Liver (tissue), 9 donors: ENCODE results near the gene RNF214. TPM values are rescaled to one million over a fixed set of nuclear protein-coding genes. Genes with fewer than 3 reads are reported as not detected.

Source experiments
- DNase-seq: peaks from one replicate; pipeline ENCODE4 v3.0.0-alpha.2; 2017; ENCODE audit warnings: low spot score
- H3K27ac ChIP-seq, 2 donors: one replicate each; pipeline ENCODE4 v1.7.0; 2013; ENCODE audit warnings: inconsistent platforms in 2 of 2, low read length in 2 of 2, control low read depth in 1 of 2, low read depth in 1 of 2, mild to moderate bottlenecking in 1 of 2
- H3K27me3 ChIP-seq, 4 donors: one replicate each; pipeline versions ENCODE4 v1.6.1 to v1.7.0; 2013; ENCODE audit warnings: low read length in 3 of 4, inconsistent platforms in 1 of 4, mild to moderate bottlenecking in 1 of 4, moderate library complexity in 1 of 4; ENCODE audit not compliant: control insufficient read depth in 4 of 4, insufficient read depth in 4 of 4
- H3K36me3 ChIP-seq, 4 donors: one replicate each; pipeline versions ENCODE4 v1.6.1 to v1.7.0; 2013; ENCODE audit warnings: low read length in 3 of 4, mild to moderate bottlenecking in 3 of 4, low read depth in 1 of 4, moderate library complexity in 1 of 4; ENCODE audit not compliant: control insufficient read depth in 4 of 4, insufficient read depth in 3 of 4
- H3K4me1 ChIP-seq, 4 donors: one replicate each; pipeline versions ENCODE4 v1.6.1 to v1.7.0; 2013; ENCODE audit warnings: low read length in 3 of 4, mild to moderate bottlenecking in 3 of 4, moderate library complexity in 1 of 4; ENCODE audit not compliant: control insufficient read depth in 4 of 4, insufficient read depth in 4 of 4
- H3K4me3 ChIP-seq, 3 donors: one replicate each; pipeline versions ENCODE4 v1.6.1 to v1.7.0; 2013; ENCODE audit warnings: low read length in 3 of 3, control low read depth in 1 of 3, low read depth in 1 of 3, mild to moderate bottlenecking in 1 of 3
- H3K9ac ChIP-seq, 2 donors: one replicate each; pipeline ENCODE4 v1.7.0; 2013; ENCODE audit warnings: low read length in 2 of 2, mild to moderate bottlenecking in 2 of 2, moderate library complexity in 2 of 2, control low read depth in 1 of 2, low read depth in 1 of 2
- H3K9me3 ChIP-seq, 4 donors: one replicate each; pipeline versions ENCODE4 v1.6.1 to v1.7.0; 2013; ENCODE audit warnings: low read length in 3 of 4; ENCODE audit not compliant: control insufficient read depth in 4 of 4
- ATF3 ChIP-seq: IDR thresholded peaks from 2 replicates; pipeline ENCODE4 v1.6.1; 2016; ENCODE audit warnings: antibody characterized with exemption
- FOXA1 ChIP-seq: IDR thresholded peaks from 2 replicates; pipeline ENCODE4 v1.6.1; 2016; ENCODE audit warnings: antibody characterized with exemption
- FOXA2 ChIP-seq: IDR thresholded peaks from 2 replicates; pipeline ENCODE4 v1.6.1; 2016; ENCODE audit warnings: antibody characterized with exemption
- GABPA ChIP-seq, 2 donors: IDR thresholded peaks in 1 of 2; conservative IDR thresholded peaks in 1 of 2; 2 replicates each; pipeline ENCODE4 v1.6.1; 2016; ENCODE audit warnings: antibody characterized with exemption in 2 of 2, mild to moderate bottlenecking in 1 of 2, moderate library complexity in 1 of 2
- JUND ChIP-seq, 2 donors: IDR thresholded peaks; 2 replicates each; pipeline ENCODE4 v1.6.1; 2016; ENCODE audit warnings: antibody characterized with exemption in 2 of 2
- MAX ChIP-seq: IDR thresholded peaks from 2 replicates; pipeline ENCODE4 v1.6.1; 2016; ENCODE audit warnings: antibody characterized with exemption
- RAD21 ChIP-seq, 2 donors: IDR thresholded peaks; 2 replicates each; pipeline ENCODE4 v1.6.1; 2016; ENCODE audit warnings: antibody characterized with exemption in 2 of 2, mild to moderate bottlenecking in 2 of 2
- REST ChIP-seq: IDR thresholded peaks from 2 replicates; pipeline ENCODE4 v1.6.1; 2016; ENCODE audit warnings: antibody characterized with exemption, mild to moderate bottlenecking
- SP1 ChIP-seq: IDR thresholded peaks from 2 replicates; pipeline ENCODE4 v1.6.1; 2018; ENCODE audit warnings: antibody characterized with exemption, mild to moderate bottlenecking
- TAF1 ChIP-seq: conservative IDR thresholded peaks from 2 replicates; pipeline ENCODE4 v1.6.1; 2016; ENCODE audit warnings: antibody characterized with exemption, mild to moderate bottlenecking
- YY1 ChIP-seq: IDR thresholded peaks from 2 replicates; pipeline ENCODE4 v1.6.1; 2016; ENCODE audit warnings: antibody characterized with exemption, mild to moderate bottlenecking
- WGBS: extraction: QIAGEN DNeasy Blood & Tissue Kit; methylation state at CpG from one replicate; pipeline ENCODE4 v1.1.7; 2013; 5-methylcytosine and 5-hydroxymethylcytosine counted together
- polyA plus RNA-seq, 2 donors: library from polyadenylated mRNA; stranded (reverse) in 1 of 2; unstranded in 1 of 2; fragments of 200-250 nt in 1 of 2; fragments of >200 nt in 1 of 2; fragmentation: Nextera tagmentation in 1 of 2; extraction: Ambion mirVana in 1 of 2; gene quantifications; one replicate each; pipeline versions ENCODE4 v1.2.1 to v1.2.3, GENCODE V29; 2013 to 2015
- total RNA-seq, 2 donors: library from RNA; depleted of rRNA; stranded (reverse); fragments of >200 nt; gene quantifications; one replicate each; pipeline ENCODE4 v1.2.3, GENCODE V29; 2014
- TF ChIP-seq, protein P1 (sequence below): fragments of 150-350 bp; IDR thresholded peaks from 2 replicates; pipeline ENCODE4 v1.5.1; 2017; ENCODE audit warnings: improper control_type of control experiment, low read depth, low read length; ENCODE audit not compliant: missing input control
- TF ChIP-seq, protein P2 (sequence below): IDR thresholded peaks from 2 replicates; pipeline ENCODE4 v1.6.1; 2016; ENCODE audit warnings: antibody characterized with exemption
- donor health status: healthy.
- donor health status: healthy.
- donor health status: healthy.
- donor health status: healthy.
- donor health status: healthy.

RNF214 gene
- total and polyA plus RNA-seq, 4 donors: 4.6 to 6.2 (median 6.0) TPM

DNA sequence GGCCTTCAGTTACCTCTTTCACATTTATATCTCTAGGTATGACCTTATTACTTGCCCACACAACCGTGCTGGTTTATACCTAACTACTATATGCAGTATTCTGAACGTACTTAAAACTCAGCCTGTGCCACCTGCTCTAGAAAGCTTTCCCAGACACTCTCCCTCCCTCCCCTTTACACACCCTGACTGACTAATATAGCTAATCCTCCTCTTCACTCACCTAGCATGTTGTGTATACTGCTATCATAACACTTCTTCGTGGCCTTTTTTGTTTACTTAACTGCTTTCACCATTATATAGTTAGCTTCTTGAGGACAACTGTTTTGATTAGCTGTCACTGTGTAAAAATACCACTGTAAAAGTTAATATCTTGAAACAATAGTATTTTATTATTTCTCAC lies 23.5 kb downstream of the RNF214 start:
- H3K4me3 ChIP-seq: no peak overlapping the region
- whole genome bisulfite sequencing: 84% methylated on average over 3 of the region's 3 CpGs
- H3K36me3 ChIP-seq: peaks cover 3 to 6% (median 5%) of the 10 kb centered on the region in 4 donors
- no peak overlapping the region for H3K9ac ChIP-seq
- no peak overlapping the region for H3K27ac ChIP-seq
- no peaks in the 10 kb centered on the region for H3K27me3 ChIP-seq
- no peaks in the 10 kb centered on the region for H3K9me3 ChIP-seq
- TF ChIP-seq ATF3 (no peak), TAF1 (no peak), YY1 (no peak), GABPA (IDR thresholded peaks at IDR 0.05 in 1 of 2, conservative IDR thresholded peaks at IDR 0.05 in 1 of 2) (no peak), RAD21 (IDR thresholded peaks at IDR 0.05) (no peak), REST (no peak), JUND (IDR thresholded peaks at IDR 0.05) (no peak)
- DNase-seq: no peak
- no peaks in the 10 kb centered on the region for H3K4me1 ChIP-seq

- WGBS: 75% methylated on average over 2 of the region's 2 CpGs
Measured at GRCh38 chr11:117256573-117256972, 24.1 kb downstream of the RNF214 start.

DNA sequence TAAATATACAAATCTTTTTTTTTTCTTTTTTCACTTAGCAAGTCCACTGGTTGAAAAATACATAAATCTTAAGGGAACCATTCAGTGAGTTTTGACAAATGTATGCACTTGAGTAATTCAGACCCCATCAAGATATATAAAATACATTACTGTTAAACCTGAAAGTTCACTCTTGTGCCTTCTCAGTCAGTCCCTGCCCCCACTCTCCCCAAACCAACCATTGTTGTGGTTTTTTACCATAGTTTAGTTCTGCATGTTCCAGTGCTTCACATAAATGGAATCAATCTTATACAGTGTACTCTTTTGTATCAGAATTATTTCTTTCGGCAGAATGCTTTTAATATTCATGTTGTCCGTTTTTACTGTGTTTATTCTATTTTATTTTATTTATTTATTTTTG lies 26.1 kb downstream of the RNF214 start:
- no peak for DNase-seq
- no peaks in the 10 kb centered on the region for H3K9me3 ChIP-seq
- peaks cover 0 to 6% (median 3%) of the 10 kb centered on the region in 4 donors for H3K36me3 ChIP-seq
- no peak overlapping the region for H3K27ac ChIP-seq
- no peak overlapping the region for H3K9ac ChIP-seq
- H3K27me3 ChIP-seq: no peaks in the 10 kb centered on the region
- H3K4me1 ChIP-seq: no peaks in the 10 kb centered on the region
- WGBS: 94% methylated on average over 2 of the region's 2 CpGs
- H3K4me3 ChIP-seq: no peak overlapping the region
- no peak for TF ChIP-seq SP1
- no peak for TF ChIP-seq RAD21 (IDR thresholded peaks at IDR 0.05)
- no peak for TF ChIP-seq TAF1
- TF ChIP-seq MAX: no peak
- TF ChIP-seq, protein P1, sequence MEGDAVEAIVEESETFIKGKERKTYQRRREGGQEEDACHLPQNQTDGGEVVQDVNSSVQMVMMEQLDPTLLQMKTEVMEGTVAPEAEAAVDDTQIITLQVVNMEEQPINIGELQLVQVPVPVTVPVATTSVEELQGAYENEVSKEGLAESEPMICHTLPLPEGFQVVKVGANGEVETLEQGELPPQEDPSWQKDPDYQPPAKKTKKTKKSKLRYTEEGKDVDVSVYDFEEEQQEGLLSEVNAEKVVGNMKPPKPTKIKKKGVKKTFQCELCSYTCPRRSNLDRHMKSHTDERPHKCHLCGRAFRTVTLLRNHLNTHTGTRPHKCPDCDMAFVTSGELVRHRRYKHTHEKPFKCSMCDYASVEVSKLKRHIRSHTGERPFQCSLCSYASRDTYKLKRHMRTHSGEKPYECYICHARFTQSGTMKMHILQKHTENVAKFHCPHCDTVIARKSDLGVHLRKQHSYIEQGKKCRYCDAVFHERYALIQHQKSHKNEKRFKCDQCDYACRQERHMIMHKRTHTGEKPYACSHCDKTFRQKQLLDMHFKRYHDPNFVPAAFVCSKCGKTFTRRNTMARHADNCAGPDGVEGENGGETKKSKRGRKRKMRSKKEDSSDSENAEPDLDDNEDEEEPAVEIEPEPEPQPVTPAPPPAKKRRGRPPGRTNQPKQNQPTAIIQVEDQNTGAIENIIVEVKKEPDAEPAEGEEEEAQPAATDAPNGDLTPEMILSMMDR: no peak
- no peak for TF ChIP-seq FOXA2
- TF ChIP-seq FOXA1: no peak
- no peak for TF ChIP-seq GABPA (IDR thresholded peaks at IDR 0.05 in 1 of 2, conservative IDR thresholded peaks at IDR 0.05 in 1 of 2)
- TF ChIP-seq, protein P2, sequence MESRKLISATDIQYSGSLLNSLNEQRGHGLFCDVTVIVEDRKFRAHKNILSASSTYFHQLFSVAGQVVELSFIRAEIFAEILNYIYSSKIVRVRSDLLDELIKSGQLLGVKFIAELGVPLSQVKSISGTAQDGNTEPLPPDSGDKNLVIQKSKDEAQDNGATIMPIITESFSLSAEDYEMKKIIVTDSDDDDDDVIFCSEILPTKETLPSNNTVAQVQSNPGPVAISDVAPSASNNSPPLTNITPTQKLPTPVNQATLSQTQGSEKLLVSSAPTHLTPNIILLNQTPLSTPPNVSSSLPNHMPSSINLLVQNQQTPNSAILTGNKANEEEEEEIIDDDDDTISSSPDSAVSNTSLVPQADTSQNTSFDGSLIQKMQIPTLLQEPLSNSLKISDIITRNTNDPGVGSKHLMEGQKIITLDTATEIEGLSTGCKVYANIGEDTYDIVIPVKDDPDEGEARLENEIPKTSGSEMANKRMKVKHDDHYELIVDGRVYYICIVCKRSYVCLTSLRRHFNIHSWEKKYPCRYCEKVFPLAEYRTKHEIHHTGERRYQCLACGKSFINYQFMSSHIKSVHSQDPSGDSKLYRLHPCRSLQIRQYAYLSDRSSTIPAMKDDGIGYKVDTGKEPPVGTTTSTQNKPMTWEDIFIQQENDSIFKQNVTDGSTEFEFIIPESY: no peak
- no peak for TF ChIP-seq YY1

More at GRCh38 chr11:117256573-117256972, 24.1 kb downstream of the RNF214 start:
- Histone ChIP-seq H3K4me3 (no peak overlapping the region), H3K9ac (no peak overlapping the region), H3K9me3 (no peaks in the 10 kb centered on the region), H3K4me1 (no peaks in the 10 kb centered on the region), H3K27me3 (no peaks in the 10 kb centered on the region), H3K36me3 (peaks cover 3 to 6% (median 5%) of the 10 kb centered on the region in 4 donors), H3K27ac (no peak overlapping the region)
- no peak for DNase-seq
- TF ChIP-seq, protein P2: no peak
- TF ChIP-seq TAF1 (no peak), YY1 (no peak)
